ENCODE measurements around the gene WDR20.
"Not testable (repeated sequence)": the region's sequence is repeated elsewhere in the genome, so short reads cannot be mapped to it uniquely, and the experiment has no call there.

Gene WDR20

DNA sequence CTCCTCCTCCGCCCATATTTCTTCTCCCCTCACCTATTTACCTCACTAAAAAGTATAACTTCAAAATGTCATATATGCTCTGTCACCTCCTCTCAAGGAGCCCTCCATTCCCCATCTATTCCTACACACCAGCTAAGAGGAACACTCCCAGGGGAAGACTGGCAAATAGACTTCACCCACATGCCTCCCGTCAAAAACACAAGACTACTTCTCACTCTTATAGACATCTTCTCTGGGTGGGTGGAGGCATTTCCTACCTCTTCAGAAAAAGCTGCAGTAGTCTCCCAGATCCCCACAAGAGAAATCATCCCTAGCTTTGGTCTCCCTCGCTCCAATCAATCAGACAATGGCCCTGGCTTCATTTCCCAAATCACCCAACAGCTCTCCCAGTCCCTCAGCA lies 99.1 kb downstream of the WDR20 start:
- no peak for DNase-seq (ENCODE audit: low spot score)

DNA sequence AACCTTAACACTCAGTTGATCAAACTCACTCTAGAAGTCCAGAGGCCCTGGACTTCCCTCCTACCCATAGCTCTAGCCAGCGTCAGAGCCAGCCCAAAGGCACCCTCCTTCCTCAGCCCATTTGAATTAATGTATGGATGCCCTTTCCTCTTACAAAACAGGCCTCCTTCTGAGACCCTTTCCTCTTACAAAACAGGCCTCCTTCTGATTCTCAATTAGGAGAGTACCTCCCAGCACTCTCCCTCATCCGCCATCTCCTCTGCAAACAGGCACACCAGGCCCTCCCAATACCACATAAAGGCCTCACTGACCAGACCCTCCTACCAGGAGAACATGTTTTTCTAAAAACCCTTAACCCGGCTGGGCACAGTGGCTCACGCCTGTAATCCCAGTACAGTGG lies 99.5 kb downstream of the WDR20 start:
- DNase-seq (ENCODE audit: low spot score): no peak

DNA sequence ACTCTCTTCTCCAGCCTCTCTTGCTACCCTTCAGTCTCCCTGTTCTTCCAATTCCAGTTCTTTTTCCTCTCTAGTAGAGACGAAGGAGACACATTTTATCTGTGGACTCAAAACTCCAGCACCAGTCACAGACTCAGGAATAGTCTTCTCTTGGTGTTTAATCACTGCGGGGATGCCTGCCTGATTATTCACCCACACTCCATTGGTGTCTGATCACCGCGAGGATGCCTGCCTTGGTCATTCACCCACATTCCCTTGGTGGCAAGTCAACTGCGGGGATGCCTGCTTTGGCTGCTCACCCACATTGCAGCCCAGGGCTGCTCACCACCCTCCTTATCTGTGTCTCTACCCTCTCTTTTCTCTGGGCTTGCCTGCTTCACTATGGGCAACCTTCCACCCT lies 100.8 kb downstream of the WDR20 start:
- not testable (repeated sequence) for DNase-seq (ENCODE audit: low spot score)

DNA sequence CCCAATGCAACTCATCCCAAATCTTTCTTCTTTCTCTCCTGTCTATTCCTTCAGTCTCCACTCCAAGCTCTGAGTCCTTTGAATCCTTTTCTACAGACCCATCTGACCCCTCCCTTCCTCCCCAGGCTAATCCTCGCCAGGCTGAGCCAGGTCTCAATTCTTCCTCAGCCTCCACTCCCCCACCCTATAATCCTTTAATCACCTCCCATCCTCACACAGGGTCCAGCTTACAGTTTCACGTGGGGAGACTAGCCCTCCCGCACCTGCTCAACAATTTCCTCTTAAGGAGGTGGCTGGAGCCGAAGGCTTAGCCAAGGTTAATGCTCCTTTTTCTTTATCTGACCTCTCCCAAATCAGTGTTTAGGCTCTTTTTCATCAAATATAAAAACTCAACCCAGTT lies 101.5 kb downstream of the WDR20 start:
- DNase-seq (ENCODE audit: low spot score): no peak

DNA sequence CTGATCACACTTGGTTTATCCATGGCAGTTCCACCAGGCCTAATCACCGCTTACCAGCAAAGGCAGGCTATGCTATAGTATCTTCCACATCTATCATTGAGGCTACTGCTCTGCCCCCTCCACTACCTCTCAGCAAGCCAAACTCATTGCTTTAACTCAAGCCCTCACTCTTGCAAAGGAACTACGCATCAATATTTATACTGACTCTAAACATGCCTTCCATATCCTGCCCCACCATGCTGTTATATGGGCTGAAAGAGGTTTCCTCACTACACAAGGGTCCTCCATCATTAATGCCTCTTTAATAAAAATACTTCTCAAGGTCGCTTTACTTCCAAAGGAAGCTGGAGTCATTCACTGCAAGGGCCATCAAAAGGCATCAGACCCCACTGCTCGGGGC lies 104.1 kb downstream of the WDR20 start:
- not testable (repeated sequence) for DNase-seq (ENCODE audit: low spot score)

DNA sequence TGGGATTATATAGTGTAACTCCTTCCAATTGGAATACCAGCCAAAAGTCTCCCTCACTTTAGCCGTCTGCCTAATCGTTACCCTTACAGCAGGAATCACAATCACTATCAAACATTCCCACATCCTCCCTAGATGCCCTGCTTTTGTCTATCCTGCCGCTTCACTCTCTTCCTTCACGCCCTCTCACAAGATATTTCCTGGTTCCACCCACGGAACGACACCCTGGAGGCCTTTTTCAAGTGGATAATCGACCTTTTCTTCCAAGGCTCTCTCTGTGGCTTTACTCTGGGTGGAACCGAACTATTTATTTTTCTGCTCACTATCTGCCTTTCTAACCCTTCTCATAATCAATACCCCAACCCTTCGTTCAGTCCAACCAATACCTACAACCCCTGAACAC lies 106.4 kb downstream of the WDR20 start:
- no peak for DNase-seq (ENCODE audit: low spot score)

DNA sequence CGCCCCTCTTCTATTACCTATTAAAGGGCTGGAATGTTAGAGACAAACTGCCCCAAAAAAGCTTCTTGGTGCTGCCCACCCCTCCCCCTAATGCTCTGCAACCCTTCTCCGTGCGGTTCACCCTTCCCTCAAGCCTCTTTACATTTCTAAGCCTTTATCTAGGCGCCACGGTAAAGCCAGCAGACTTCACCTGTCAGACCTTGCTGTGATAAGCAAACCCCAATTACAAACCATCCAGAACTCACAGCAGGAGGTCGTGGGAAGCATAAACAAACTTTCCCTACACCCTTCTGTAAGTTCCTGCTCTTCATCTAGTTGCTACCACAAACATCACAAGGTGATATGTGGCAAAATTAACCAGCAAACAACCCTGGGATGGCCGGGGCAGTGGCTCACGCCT lies 108.4 kb downstream of the WDR20 start:
- DNase-seq (ENCODE audit: low spot score): no peak

DNA sequence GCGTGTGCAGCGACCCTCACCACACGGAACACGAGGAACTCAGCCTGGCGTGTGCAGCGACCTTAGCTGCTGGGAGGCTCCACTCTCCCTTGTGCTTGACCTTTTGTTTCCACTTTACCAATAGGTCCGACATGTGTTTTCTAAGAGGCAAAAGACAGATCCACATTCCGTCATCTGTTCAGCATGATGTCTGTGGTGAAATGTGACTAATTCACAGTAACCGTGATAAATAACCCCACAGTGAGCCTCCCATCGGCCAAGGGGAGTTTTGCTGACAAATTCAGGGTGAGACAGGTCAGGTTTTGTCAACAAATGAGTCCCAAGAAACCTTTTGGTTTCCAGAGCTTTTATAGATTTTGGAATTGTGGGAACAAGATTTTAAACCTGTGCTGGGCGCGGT lies 109.3 kb downstream of the WDR20 start:
- DNase-seq (ENCODE audit: low spot score): no peak

DNA sequence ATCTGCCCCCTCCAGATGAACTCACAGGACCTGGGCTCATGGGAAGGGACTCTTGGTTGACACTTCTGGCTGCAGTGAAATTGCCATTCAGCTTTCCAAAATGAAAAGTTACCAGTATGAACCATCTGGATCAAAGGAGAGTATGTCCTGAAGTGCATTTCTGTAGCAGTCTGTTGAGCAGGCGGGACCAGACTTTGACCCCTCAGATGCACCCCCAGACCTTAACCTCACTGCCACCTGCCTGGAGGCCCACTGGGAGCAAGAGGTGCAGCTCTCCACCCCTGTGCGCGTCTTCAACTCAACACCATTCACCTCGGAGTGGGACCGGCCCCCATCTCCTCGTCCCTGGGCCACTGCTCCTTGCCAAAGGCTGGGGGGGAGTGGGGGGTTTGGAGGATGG lies 110.3 kb downstream of the WDR20 start:
- no peak for DNase-seq (ENCODE audit: low spot score)

DNA sequence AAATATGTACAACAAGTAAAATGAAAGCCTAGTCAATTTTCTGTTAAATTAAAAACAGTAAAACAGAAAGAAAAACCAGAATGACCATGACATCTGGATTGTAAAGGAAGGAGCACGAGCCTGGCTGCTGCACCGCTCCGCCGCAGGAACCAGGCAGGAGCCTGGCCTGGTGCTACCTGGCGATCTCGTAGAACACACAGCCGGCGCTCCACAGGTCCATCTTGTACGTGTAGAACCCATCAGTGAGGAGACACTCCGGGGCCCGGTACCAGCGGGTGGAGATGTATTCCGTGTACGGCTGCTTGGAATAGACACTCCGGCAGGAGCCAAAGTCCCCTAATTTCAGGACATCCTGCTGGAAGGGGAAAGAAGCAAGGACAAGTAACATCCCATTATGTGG lies 110.9 kb downstream of the WDR20 start:
- no peak for DNase-seq (ENCODE audit: low spot score)

DNA sequence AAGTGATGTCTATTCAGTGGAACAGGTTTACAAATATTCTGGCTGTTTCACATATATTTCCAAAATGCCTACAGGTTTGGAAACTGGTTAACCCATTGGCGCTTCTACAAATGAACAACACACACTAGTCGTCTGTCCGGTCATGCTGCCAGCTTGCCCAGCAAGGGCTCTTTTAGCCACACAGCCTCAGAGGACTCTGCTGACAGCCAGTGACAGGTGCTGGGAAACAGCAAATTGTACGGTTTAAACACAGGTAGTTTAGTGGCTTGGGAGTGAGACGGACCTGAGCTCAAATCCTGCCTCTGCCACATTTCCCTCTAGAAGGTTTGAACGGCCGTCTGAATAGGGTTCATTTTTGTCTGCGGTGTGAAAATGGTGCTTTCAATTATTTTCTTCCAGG lies 111.5 kb downstream of the WDR20 start:
- DNase-seq (ENCODE audit: low spot score): no peak

DNA sequence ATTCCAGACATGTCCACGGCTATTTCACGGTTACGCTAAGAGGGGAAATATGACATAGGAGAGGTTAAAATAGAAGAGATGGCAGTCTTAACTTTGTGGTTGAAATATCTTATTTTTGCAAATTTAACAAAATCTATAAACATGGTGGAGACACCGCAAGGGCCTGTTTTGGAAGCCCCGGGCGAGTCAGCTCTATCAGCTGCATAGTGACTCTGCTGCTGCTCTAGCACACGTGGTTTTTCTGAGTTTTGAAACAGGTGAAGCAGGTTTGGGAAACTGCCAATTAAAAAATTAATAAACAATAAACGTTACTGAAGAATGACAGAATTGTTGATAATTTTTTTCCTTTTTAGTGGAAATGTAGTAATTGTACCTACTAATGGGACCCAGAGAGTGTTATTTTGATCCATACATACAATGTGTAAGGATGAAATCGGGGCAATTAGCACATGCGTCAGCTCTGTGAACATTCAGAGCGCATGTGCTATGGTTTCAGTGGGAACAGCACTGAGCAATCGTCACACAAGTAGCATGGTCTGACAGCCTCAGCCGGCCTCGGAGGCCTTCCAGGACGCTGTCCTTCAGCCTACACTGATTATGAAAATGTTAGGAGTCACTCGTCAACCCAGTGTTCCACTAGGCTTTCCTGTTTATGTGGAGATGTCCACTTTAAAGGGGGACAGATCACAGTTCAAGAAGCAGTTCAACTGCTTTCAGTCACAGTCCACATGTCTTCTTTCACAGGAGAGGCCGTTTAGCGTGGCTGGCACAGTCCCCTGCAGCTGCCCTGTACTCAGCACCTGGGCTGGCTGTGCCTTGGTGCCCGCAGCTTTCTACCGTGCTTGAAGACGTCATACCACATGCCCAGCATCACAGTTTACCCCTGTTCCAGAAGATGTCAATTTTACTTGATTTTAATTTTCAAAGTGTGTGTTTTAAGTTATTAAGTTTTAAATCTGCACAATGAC lies 113.4 kb downstream of the WDR20 start:
- DNase-seq (ENCODE audit: low spot score): no peak

DNA sequence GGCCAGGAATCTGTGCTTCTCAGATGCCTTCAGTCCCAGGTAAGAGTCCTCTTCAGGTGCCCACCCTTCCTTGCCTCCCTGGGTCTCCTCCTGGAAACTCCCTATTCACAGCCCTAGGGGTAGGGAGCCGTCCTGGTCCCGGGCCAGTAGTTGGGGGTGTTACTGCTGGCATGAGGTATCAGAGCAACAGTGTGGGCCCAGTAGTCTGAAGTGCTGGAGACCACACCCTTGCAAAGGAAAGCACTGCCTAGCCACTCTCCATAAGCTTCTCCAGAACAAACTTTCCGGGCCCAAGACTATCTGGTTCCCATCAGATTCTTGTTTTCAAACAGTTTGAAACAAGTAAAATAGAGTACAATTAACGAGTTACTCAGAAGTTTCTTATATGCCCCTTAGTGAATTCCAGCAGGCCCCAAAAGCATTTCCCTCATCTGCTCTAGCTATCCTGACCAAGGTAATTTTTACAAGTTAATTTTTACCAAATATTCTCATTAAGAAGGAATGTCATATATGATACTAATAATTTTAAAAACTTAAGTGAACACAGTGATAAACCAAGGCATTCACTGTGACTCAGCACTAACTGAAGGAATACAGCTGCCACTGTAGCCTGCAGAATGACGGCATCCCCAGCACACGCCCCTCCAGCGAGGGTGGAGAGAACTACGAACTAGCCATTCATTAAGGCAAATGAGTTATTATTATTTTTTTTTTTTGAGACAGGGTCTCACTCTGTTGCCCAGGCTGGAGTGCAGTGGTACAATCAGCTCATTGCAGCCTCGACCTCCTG lies 115.9 kb downstream of the WDR20 start:
- no peak for DNase-seq (ENCODE audit: low spot score)

DNA sequence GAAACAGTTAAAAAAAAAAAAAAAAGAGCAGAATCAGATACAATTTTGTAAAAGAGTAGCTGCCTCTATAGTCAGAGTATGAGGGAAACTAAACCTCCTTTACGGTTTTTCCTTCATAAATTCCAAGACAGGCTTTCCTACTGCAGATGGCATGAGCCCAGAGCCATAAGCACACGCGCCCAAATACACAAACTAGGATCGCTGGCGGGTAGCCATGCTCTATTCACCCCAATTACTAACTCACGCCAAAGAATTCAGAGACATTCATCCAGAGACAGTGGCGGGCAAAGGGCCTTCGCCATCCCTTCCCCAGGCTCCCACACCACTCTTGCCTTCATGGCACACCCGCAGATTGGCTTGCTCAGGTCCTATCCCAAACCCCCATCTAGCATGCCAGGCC lies 117.0 kb downstream of the WDR20 start:
- no peak for DNase-seq (ENCODE audit: low spot score)

DNA sequence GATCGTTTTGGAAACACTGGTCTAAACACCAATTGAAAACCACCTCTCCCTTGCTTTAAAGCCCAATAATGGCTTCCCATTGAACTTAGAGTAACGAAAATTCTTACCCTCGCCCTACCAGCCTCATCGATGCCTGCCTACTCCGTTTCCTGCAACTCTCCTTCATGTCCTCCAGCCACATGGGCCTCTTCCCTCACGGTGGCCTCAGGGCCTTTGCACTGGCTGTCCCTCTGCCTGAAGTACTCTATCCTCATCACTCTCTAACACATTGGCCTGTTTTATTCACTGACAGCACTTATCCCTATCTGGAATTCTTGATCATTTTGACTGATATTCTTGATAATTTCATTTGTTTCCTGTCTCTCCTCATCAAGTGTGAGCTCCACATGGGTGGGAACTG lies 118.4 kb downstream of the WDR20 start:
- DNase-seq (ENCODE audit: low spot score): no peak

Measured in CD4-positive, alpha-beta T cell treated with Interleukin-15 for 4 hours (primary cell).